CD4-positive, alpha-beta memory T cell (primary cell): Measurements from ENCODE around the gene POLR3B. TPM values are rescaled to one million over a fixed set of nuclear protein-coding genes. Genes with fewer than 3 reads are reported as not detected.

Experiments
- CTCF ChIA-PET: fragments of 350-600 bp; sonication (Branson Sonifier 250); formaldehyde crosslinking; loops from one replicate; lab custom pipeline; 2021; ENCODE audit warnings: inconsistent platforms; ENCODE audit not compliant: partially characterized antibody; lab: Charles Lee
- POLR2A ChIA-PET: fragments of 350-600 bp; sonication (Branson Sonifier 250); formaldehyde crosslinking; loops from one replicate; lab custom pipeline; 2021; ENCODE audit not compliant: partially characterized antibody; lab: Charles Lee
- DNase-seq, 5 donors: peaks; one replicate each; pipeline versions ENCODE4 v3.0.0 to v3.0.0-alpha.2; 2020 to 2022; ENCODE audit warnings: mixed read lengths in 1 of 5
- H3K27ac ChIP-seq: one replicate; pipeline ENCODE4 v1.7.0; 2013; ENCODE audit warnings: low read depth, low read length
- H3K27me3 ChIP-seq: 2 replicates; pipeline ENCODE4 v1.7.0; 2013; ENCODE audit warnings: mild to moderate bottlenecking, low read length, moderate library complexity; ENCODE audit not compliant: insufficient read depth
- H3K36me3 ChIP-seq: 2 replicates; pipeline ENCODE4 v1.7.0; 2013; ENCODE audit warnings: mild to moderate bottlenecking, low read length, moderate library complexity; ENCODE audit not compliant: insufficient read depth
- H3K4me1 ChIP-seq: 2 replicates; pipeline ENCODE4 v1.7.0; 2013; ENCODE audit warnings: mild to moderate bottlenecking, low read length, moderate library complexity; ENCODE audit not compliant: insufficient read depth
- H3K4me3 ChIP-seq, 2 donors: one replicate each; pipeline ENCODE4 v1.7.0; 2013; ENCODE audit warnings: low read length in 2 of 2, mild to moderate bottlenecking in 1 of 2
- H3K9me3 ChIP-seq, 2 donors: one replicate each; pipeline ENCODE4 v1.7.0; 2013; ENCODE audit warnings: low read length in 2 of 2, control low read depth in 1 of 2; ENCODE audit not compliant: control insufficient read depth in 1 of 2
- H3K27ac Mint-ChIP-seq, 7 donors: one replicate each; pipeline ENCODE4 v1.8.0; 2020 to 2021; ENCODE audit warnings: mixed read lengths in 7 of 7, mild to moderate bottlenecking in 6 of 7, inconsistent platforms in 3 of 7, moderate library complexity in 3 of 7
- H3K27me3 Mint-ChIP-seq, 2 donors: one replicate each; pipeline ENCODE4 v1.8.0; 2020 to 2021; ENCODE audit warnings: mixed read lengths in 2 of 2
- H3K36me3 Mint-ChIP-seq, 2 donors: one replicate each; pipeline ENCODE4 v1.8.0; 2020 to 2021; ENCODE audit warnings: mixed read lengths in 2 of 2, inconsistent platforms in 1 of 2, mild to moderate bottlenecking in 1 of 2
- H3K4me1 Mint-ChIP-seq, 4 donors: one replicate each; pipeline ENCODE4 v1.8.0; 2020 to 2021; ENCODE audit warnings: mixed read lengths in 4 of 4, mild to moderate bottlenecking in 1 of 4
- H3K4me3 Mint-ChIP-seq, 8 donors: one replicate each; pipeline ENCODE4 v1.8.0; 2020 to 2021; ENCODE audit warnings: mixed read lengths in 8 of 8, mild to moderate bottlenecking in 7 of 8, moderate library complexity in 6 of 8, inconsistent platforms in 3 of 8
- H3K9me3 Mint-ChIP-seq, 8 donors: one replicate each; pipeline ENCODE4 v1.8.0; 2020 to 2021; ENCODE audit warnings: mixed read lengths in 8 of 8, mild to moderate bottlenecking in 5 of 8, inconsistent platforms in 3 of 8, moderate library complexity in 1 of 8
- intact Hi-C: fragments of 100-400 bp; cut with micrococcal nuclease; formaldehyde crosslinking; loops from one replicate; pipeline ENCODE4 v1.15.1; 2023
- polyA plus RNA-seq, 2 donors: library from polyadenylated mRNA; unstranded; fragments of 300-500 nt; fragmentation: Illumina TruSeq; gene quantifications; one replicate each; pipeline ENCODE4 v1.2.3, GENCODE V29; 2021
- total RNA-seq, 2 experiments: library from RNA; stranded (reverse); gene quantifications; one replicate each; pipeline ENCODE4 v1.2.3, GENCODE V29; 2021

POLR3B gene
- total and polyA plus RNA-seq, 4 experiments from 2014 or later = 2.2 to 7.5 (median 6.9) TPM

DNA sequence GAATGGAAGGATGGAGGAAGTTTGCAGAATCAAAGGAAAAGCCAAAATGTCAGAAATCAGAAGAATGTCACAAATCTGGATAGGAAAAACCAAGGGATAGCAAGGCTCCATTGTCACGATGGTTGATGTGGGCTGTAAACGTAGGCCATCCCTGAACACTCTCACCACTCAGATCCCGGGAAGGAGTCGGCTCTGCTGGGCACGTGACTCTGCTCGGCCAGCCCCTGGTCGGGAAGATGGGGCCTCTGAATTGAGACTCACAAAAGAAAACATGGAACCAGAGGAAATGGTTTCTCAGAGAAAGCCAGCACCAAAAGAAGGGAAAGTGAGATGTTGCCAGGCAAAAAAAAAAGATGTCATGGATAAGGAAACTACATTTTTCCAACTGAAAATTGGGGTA, 28.8 kb upstream of the POLR3B start:
- POLR2A ChIA-PET = interaction anchor here (1.1 to 1.2 kb wide), 2 partner anchors 22 to 26 kb away, joined by 3 to 4 read pairs; no protein-coding TSS in a partner anchor
- no peak overlapping the region for H3K27ac ChIP-seq
- no peaks in the 10 kb centered on the region for H3K27me3 ChIP-seq
- H3K4me1 ChIP-seq = no peaks in the 10 kb centered on the region
- H3K27ac Mint-ChIP-seq = peak overlapping the region in 2 of 7 donors; percentile 47 to 75
- H3K4me3 ChIP-seq = no peak overlapping the region
- H3K27me3 Mint-ChIP-seq = no peaks in the 10 kb centered on the region
- no peak for DNase-seq
- no peaks in the 10 kb centered on the region for H3K9me3 ChIP-seq
- no peaks in the 10 kb centered on the region for H3K9me3 Mint-ChIP-seq
- peaks cover 54% of the 10 kb centered on the region for H3K36me3 ChIP-seq
- H3K4me3 Mint-ChIP-seq = no peak overlapping the region
- H3K4me1 Mint-ChIP-seq = peaks cover 14 to 31% (median 18%) of the 10 kb centered on the region in 4 donors
- intact Hi-C loops = no loop called here
- H3K36me3 Mint-ChIP-seq = peaks cover 76 to 85% of the 10 kb centered on the region in 2 donors
- CTCF ChIA-PET = no interaction called here

DNA sequence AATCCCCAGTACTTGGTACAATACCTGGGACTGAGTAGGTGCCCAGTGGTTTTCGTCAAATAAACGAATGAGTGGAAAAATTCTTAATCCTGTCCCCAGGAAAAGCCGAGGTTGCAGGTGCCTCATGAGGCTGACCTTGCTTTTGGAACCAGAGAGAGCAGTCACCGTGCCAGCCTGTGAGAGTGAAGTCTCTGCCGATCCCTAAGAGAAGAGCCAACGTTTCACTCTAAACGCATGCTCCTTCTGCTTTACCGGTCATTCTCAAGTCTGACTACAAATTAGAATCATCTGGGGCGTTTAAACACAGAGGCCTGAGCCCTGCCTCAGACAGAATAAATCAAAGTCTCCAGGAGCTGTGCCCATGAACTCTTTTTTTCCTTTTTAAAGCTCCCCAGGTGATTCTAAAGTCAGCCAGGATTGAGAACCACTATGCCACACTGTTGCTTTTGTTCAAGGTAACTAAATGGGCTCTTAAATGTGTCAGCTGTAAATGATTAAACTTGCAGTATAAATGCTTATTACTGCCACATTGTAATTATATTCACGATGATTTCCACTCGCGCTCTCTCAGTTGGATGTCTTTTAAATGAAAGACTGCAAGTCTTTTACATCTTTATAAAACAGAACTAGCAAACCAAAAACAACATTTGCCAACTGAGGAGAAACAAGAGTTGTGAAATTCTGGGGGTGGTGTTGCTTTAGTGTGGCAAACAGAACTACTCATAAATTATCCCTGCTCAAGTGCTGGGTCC, 28.1 kb upstream of the POLR3B start:
- POLR2A ChIA-PET = interaction anchor here (4.9 kb wide), 1 partner anchor 27 kb away, joined by 33 read pairs; the partner anchor contains the start of gene TCP11L2
- Histone ChIP-seq H3K9me3 (no peaks in the 10 kb centered on the region), H3K27ac (no peak overlapping the region), H3K36me3 (peaks cover 47% of the 10 kb centered on the region), H3K4me3 (no peak overlapping the region), H3K27me3 (no peaks in the 10 kb centered on the region), H3K4me1 (no peaks in the 10 kb centered on the region)
- Mint-ChIP-seq H3K36me3 (peaks cover 72 to 85% of the 10 kb centered on the region in 2 donors), H3K9me3 (no peaks in the 10 kb centered on the region), H3K27ac (peak overlapping the region in 1 of 7 donors; percentile 37), H3K4me1 (peaks cover 13 to 29% (median 16%) of the 10 kb centered on the region in 4 donors), H3K4me3 (no peak overlapping the region), H3K27me3 (no peaks in the 10 kb centered on the region)
- CTCF ChIA-PET = no interaction called here
- intact Hi-C loops = no loop called here
- no peak for DNase-seq

DNA sequence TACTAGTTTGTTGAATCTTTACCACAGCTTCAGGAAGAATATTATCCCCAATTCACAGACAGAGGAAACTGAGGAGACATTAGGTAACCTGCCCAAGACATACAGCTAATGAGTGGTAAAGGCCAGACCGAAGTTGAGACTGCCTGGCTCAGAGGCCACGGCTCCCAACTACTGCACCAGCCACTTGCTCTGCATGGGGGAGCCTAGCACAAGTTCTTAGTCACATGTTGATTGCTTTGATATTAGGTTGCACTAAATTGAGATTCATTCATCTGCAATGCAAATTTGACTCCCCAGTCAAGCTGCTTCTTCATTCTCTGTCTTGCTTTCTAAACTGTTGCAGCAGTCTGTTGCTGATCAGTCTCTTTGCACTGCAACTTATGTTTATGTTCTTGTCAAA, 25.9 kb upstream of the POLR3B start:
- H3K4me3 ChIP-seq = no peak overlapping the region
- DNase-seq = no peak
- ChIA-PET CTCF (no interaction called here), POLR2A (interaction anchor here (1.2 to 4.9 kb wide), 2 partner anchors 15 to 29 kb away, joined by 3 to 33 read pairs; partner anchors contain the start of gene TCP11L2)
- no peaks in the 10 kb centered on the region for H3K27me3 Mint-ChIP-seq
- no peaks in the 10 kb centered on the region for H3K9me3 Mint-ChIP-seq
- peaks cover 32% of the 10 kb centered on the region for H3K36me3 ChIP-seq
- H3K36me3 Mint-ChIP-seq = peaks cover 64 to 77% of the 10 kb centered on the region in 2 donors
- peaks cover 12 to 19% (median 17%) of the 10 kb centered on the region in 4 donors for H3K4me1 Mint-ChIP-seq
- no peaks in the 10 kb centered on the region for H3K27me3 ChIP-seq
- H3K4me1 ChIP-seq = no peaks in the 10 kb centered on the region
- H3K27ac ChIP-seq = no peak overlapping the region
- H3K27ac Mint-ChIP-seq = no peak overlapping the region
- no peak overlapping the region for H3K4me3 Mint-ChIP-seq
- H3K9me3 ChIP-seq = no peaks in the 10 kb centered on the region
- intact Hi-C loops = no loop called here

DNA sequence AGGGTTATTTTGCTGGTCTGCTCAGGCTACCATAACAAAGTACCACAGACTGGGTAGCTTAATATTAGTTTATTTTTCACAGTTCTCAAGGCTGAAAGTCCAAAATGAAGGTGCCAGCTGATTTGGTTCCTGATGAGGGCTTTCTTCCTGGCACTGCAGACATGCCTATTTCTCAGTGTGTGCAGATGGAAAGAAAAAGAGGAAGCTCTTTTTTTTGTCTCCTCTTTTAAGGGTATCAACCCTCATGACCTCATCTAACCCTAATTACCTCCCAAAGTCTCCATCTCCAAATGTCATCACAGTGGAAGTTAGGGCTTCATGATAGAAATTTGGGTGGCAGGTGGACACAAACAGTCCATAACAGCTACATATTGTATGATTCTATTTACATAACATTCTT, 25.0 kb upstream of the POLR3B start:
- Histone ChIP-seq H3K27me3 (no peaks in the 10 kb centered on the region), H3K4me1 (no peaks in the 10 kb centered on the region), H3K4me3 (no peak overlapping the region), H3K9me3 (no peaks in the 10 kb centered on the region), H3K36me3 (peaks cover 32% of the 10 kb centered on the region), H3K27ac (no peak overlapping the region)
- CTCF ChIA-PET = interaction anchor here (0.9 to 1.1 kb wide), 2 partner anchors 32 to 109 kb away, joined by 3 to 6 read pairs; no protein-coding TSS in a partner anchor
- POLR2A ChIA-PET = interaction anchor here (1.2 to 4.9 kb wide), 2 partner anchors 14 to 30 kb away, joined by 3 to 33 read pairs; partner anchors contain the start of gene TCP11L2
- no peaks in the 10 kb centered on the region for H3K27me3 Mint-ChIP-seq
- peaks cover 12 to 19% (median 19%) of the 10 kb centered on the region in 4 donors for H3K4me1 Mint-ChIP-seq
- H3K36me3 Mint-ChIP-seq = peaks cover 66 to 79% of the 10 kb centered on the region in 2 donors
- DNase-seq = no peak
- intact Hi-C loops = no loop called here
- H3K4me3 Mint-ChIP-seq = no peak overlapping the region
- H3K9me3 Mint-ChIP-seq = no peaks in the 10 kb centered on the region
- peak overlapping the region in 1 of 7 donors; percentile 42 for H3K27ac Mint-ChIP-seq

DNA sequence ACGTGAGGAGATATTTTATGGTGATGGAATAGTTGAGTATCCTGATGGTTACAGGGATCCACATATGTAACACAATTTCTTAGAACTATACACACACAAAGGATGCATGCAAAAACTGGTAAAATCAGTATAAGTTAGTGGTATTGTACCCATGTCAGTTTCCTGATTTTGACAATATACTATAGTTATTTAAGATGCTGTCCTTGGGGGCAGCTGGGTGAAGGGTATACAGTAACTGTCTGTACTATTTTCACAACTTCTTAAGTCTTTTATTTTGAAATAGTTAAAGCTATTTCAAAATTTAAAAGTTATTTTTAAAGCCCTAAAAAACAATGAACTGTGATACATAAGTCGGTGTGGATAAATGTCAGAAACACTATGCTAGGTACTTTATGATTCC, 24.5 kb upstream of the POLR3B start:
- Mint-ChIP-seq H3K27ac (peak overlapping the region in 2 of 7 donors; percentile 42 to 49), H3K4me1 (peaks cover 12 to 21% (median 19%) of the 10 kb centered on the region in 4 donors), H3K36me3 (peaks cover 66 to 81% of the 10 kb centered on the region in 2 donors), H3K27me3 (no peaks in the 10 kb centered on the region), H3K9me3 (no peaks in the 10 kb centered on the region), H3K4me3 (no peak overlapping the region)
- H3K4me3 ChIP-seq = no peak overlapping the region
- CTCF ChIA-PET = interaction anchor here (1.0 to 1.4 kb wide), 3 partner anchors 13 to 109 kb away, joined by 3 to 6 read pairs (median 3); no protein-coding TSS in a partner anchor
- peaks cover 33% of the 10 kb centered on the region for H3K36me3 ChIP-seq
- intact Hi-C loops = no loop called here
- POLR2A ChIA-PET = interaction anchor here (4.9 kb wide), 1 partner anchor 30 kb away, joined by 33 read pairs; the partner anchor contains the start of gene TCP11L2
- H3K4me1 ChIP-seq = no peaks in the 10 kb centered on the region
- no peaks in the 10 kb centered on the region for H3K27me3 ChIP-seq
- DNase-seq = no peak
- H3K9me3 ChIP-seq = no peaks in the 10 kb centered on the region
- H3K27ac ChIP-seq = no peak overlapping the region

DNA sequence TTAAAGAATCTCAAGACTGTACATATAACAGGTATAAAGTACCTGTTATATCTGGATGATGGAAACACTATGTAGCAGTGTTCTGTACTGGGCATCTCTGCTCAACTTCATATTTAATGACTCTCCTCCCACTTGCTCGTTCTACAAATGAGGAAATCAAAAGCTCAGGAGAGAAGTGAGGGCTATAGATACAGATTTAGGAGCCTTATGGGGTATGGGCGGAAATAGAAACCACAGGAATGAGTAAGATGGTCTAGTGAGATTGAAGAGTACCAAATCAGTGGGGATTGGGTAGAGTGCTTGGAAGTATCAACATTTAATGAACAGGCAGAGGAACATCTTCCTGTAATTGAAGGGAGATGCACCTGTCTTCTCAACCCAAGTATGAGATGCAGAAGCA, 23.8 kb upstream of the POLR3B start:
- H3K27me3 ChIP-seq = no peaks in the 10 kb centered on the region
- ChIA-PET POLR2A (interaction anchor here (4.9 kb wide), 1 partner anchor 31 kb away, joined by 33 read pairs; the partner anchor contains the start of gene TCP11L2), CTCF (interaction anchor here (1.0 to 1.4 kb wide), 2 partner anchors 12 to 108 kb away, joined by 3 read pairs; no protein-coding TSS in a partner anchor)
- H3K36me3 ChIP-seq = peaks cover 36% of the 10 kb centered on the region
- intact Hi-C loops = no loop called here
- peaks cover 67 to 81% of the 10 kb centered on the region in 2 donors for H3K36me3 Mint-ChIP-seq
- H3K4me3 Mint-ChIP-seq = no peak overlapping the region
- no peak overlapping the region for H3K27ac ChIP-seq
- H3K4me1 ChIP-seq = no peaks in the 10 kb centered on the region
- H3K27ac Mint-ChIP-seq = peak overlapping the region in 3 of 7 donors; percentile 4 to 41 (median 11)
- H3K4me3 ChIP-seq = no peak overlapping the region
- no peaks in the 10 kb centered on the region for H3K9me3 ChIP-seq
- H3K4me1 Mint-ChIP-seq = peaks cover 13 to 21% (median 18%) of the 10 kb centered on the region in 4 donors
- no peaks in the 10 kb centered on the region for H3K9me3 Mint-ChIP-seq
- no peak for DNase-seq
- H3K27me3 Mint-ChIP-seq = no peaks in the 10 kb centered on the region
